SU-DHL-6 (cell line): Measurements from ENCODE around the gene KSR2.

ENCODE experiments used
- EZH2phosphoT487 ChIP-seq: fragments of 200-600 bp; sonication (generic), shearing (Covaris generic); conservative IDR thresholded peaks from 2 replicates; pipeline ENCODE4 v1.6.1; 2018; ENCODE audit warnings: mild to moderate bottlenecking, antibody characterized with exemption, low read length, moderate library complexity, mixed read lengths
- TF ChIP-seq, protein P1 (sequence below): fragments of 200-600 bp; sonication (generic); IDR thresholded peaks from one replicate; pipeline ENCODE4 v1.5.1; 2017; ENCODE audit warnings: antibody characterized with exemption, mild to moderate bottlenecking, low read length, moderate library complexity; ENCODE audit not compliant: insufficient read depth, poor library complexity, severe bottlenecking

DNA sequence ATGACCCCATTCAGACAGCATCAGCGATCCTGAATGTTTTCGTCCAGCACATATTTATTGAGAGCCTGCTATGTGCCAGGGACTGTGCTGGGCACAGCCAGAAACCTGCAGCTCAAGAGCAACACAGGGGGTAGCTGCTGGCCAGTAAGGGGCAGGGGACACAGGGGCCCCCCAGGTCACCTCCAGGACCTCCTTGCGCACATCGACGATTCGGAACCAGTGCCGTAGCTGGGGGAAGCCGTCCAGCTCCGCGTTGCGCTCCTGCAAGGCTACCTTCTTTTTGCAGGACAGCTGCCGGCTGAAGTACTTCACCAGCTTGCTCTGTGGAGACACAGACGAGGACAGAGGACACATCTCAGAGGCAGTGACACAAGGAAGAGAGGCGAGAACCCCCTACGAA lies 108.7 kb downstream of the KSR2 start:
- TF ChIP-seq, protein P1, sequence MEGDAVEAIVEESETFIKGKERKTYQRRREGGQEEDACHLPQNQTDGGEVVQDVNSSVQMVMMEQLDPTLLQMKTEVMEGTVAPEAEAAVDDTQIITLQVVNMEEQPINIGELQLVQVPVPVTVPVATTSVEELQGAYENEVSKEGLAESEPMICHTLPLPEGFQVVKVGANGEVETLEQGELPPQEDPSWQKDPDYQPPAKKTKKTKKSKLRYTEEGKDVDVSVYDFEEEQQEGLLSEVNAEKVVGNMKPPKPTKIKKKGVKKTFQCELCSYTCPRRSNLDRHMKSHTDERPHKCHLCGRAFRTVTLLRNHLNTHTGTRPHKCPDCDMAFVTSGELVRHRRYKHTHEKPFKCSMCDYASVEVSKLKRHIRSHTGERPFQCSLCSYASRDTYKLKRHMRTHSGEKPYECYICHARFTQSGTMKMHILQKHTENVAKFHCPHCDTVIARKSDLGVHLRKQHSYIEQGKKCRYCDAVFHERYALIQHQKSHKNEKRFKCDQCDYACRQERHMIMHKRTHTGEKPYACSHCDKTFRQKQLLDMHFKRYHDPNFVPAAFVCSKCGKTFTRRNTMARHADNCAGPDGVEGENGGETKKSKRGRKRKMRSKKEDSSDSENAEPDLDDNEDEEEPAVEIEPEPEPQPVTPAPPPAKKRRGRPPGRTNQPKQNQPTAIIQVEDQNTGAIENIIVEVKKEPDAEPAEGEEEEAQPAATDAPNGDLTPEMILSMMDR = no peak
- no peak for TF ChIP-seq EZH2phosphoT487
